ENCODE measurements around the gene CTSH.
A peak's percentile ranks its signal among the peaks of the same experiment; 100 is the strongest.
"Not testable (repeated sequence)": the region's sequence is repeated elsewhere in the genome, so short reads cannot be mapped to it uniquely, and the experiment has no call there.

Gene CTSH

GRCh38 chr15:78880242-78880533 is 64.7 kb downstream of the CTSH start:
- DNase-seq = no peak

GRCh38 chr15:78879517-78880241 is 65.2 kb downstream of the CTSH start:
- no peak for DNase-seq

GRCh38 chr15:78878356-78878755 is 66.5 kb downstream of the CTSH start:
- no peak for DNase-seq

GRCh38 chr15:78876954-78877353 is 67.9 kb downstream of the CTSH start:
- DNase-seq = not testable (repeated sequence)

- peak in 1 of 2 experiments; percentile 0 for DNase-seq
Measured at GRCh38 chr15:78875107-78875914, 69.5 kb downstream of the CTSH start.

- DNase-seq = peak in 1 of 2 experiments; percentile 25
Measured at GRCh38 chr15:78873793-78874765, 70.8 kb downstream of the CTSH start.

- peak; percentile 44 to 61 for DNase-seq
Measured at GRCh38 chr15:78872972-78873792, 71.7 kb downstream of the CTSH start.

- DNase-seq = peak; percentile 56 to 84
Measured at GRCh38 chr15:78872155-78872971, 72.5 kb downstream of the CTSH start, which contains the start of gene MORF4L1. Gene MORF4L1 (plus strand): TSS chr15:78872890. CDS start chr15:78873018, 128 bp downstream.

- DNase-seq = not testable (repeated sequence)
Measured at GRCh38 chr15:78871483-78872127, 73.2 kb downstream of the CTSH start.
